Naive thymus-derived CD4-positive, alpha-beta T cell (primary cell): ENCODE results near the gene RPRD1B. TPM values are rescaled to one million over a fixed set of nuclear protein-coding genes. Genes with fewer than 3 reads are reported as not detected.

Experiments used
- ATAC-seq: fragments of 150-1000 bp; cut with Tn5 transposase; 2 replicates; pipeline ENCODE4 v1.10.0; 2021; ENCODE audit warnings: mild to moderate bottlenecking, moderate library complexity
- CTCF ChIA-PET: fragments of 350-600 bp; sonication (Branson Sonifier 250); formaldehyde crosslinking; loops from one replicate; lab custom pipeline; 2021; ENCODE audit warnings: antibody characterized with exemption; lab: Charles Lee
- POLR2A ChIA-PET: fragments of 350-600 bp; sonication (Branson Sonifier 250); formaldehyde crosslinking; loops from one replicate; lab custom pipeline; 2021; ENCODE audit warnings: antibody characterized with exemption, inconsistent platforms; lab: Charles Lee
- DNase-seq, 9 donors: peaks; one replicate each; pipeline versions ENCODE4 v3.0.0 to v3.0.0-alpha.2; 2020 to 2022; ENCODE audit warnings: mixed read lengths in 1 of 9
- H3K27ac ChIP-seq: one replicate; pipeline ENCODE4 v1.7.0; 2013; ENCODE audit warnings: mild to moderate bottlenecking, low read depth, low read length, moderate library complexity
- H3K27me3 ChIP-seq, 2 donors: one replicate each; pipeline ENCODE4 v1.7.0; 2013; ENCODE audit warnings: low read length in 2 of 2, mild to moderate bottlenecking in 2 of 2, moderate library complexity in 2 of 2; ENCODE audit not compliant: control insufficient read depth in 2 of 2, insufficient read depth in 2 of 2
- H3K36me3 ChIP-seq, 3 experiments: 1 replicate in 2 of 3; 2 replicates in 1 of 3; pipeline ENCODE4 v1.7.0; 2013; ENCODE audit warnings: low read length in 3 of 3, mild to moderate bottlenecking in 3 of 3, moderate library complexity in 1 of 3; ENCODE audit not compliant: insufficient read depth in 3 of 3, control insufficient read depth in 2 of 3
- H3K4me1 ChIP-seq, 2 donors: one replicate each; pipeline ENCODE4 v1.7.0; 2013; ENCODE audit warnings: low read length in 2 of 2, mild to moderate bottlenecking in 2 of 2, moderate library complexity in 1 of 2; ENCODE audit not compliant: control insufficient read depth in 2 of 2, insufficient read depth in 2 of 2
- H3K4me3 ChIP-seq: 2 replicates; pipeline ENCODE4 v1.7.0; 2013; ENCODE audit warnings: mild to moderate bottlenecking, low read length
- H3K9me3 ChIP-seq, 3 experiments: 1 replicate in 2 of 3; 2 replicates in 1 of 3; pipeline ENCODE4 v1.7.0; 2013; ENCODE audit warnings: low read length in 3 of 3; ENCODE audit not compliant: control insufficient read depth in 2 of 3
- H3K27ac Mint-ChIP-seq, 9 donors: one replicate each; pipeline ENCODE4 v1.8.0; 2020 to 2022; ENCODE audit warnings: mixed read lengths in 9 of 9, mild to moderate bottlenecking in 8 of 9, moderate library complexity in 5 of 9, inconsistent platforms in 2 of 9
- H3K27me3 Mint-ChIP-seq, 5 donors: one replicate each; pipeline ENCODE4 v1.8.0; 2021 to 2022; ENCODE audit warnings: mixed read lengths in 5 of 5, mild to moderate bottlenecking in 1 of 5
- H3K36me3 Mint-ChIP-seq, 5 donors: one replicate each; pipeline ENCODE4 v1.8.0; 2020 to 2022; ENCODE audit warnings: mixed read lengths in 5 of 5, mild to moderate bottlenecking in 3 of 5, inconsistent platforms in 1 of 5
- H3K4me1 Mint-ChIP-seq, 7 donors: one replicate each; pipeline ENCODE4 v1.8.0; 2020 to 2022; ENCODE audit warnings: mixed read lengths in 7 of 7, mild to moderate bottlenecking in 3 of 7, inconsistent platforms in 1 of 7
- H3K4me3 Mint-ChIP-seq, 10 donors: one replicate each; pipeline ENCODE4 v1.8.0; 2020 to 2022; ENCODE audit warnings: mild to moderate bottlenecking in 10 of 10, mixed read lengths in 10 of 10, moderate library complexity in 6 of 10, inconsistent platforms in 2 of 10
- H3K9me3 Mint-ChIP-seq, 11 donors: one replicate each; pipeline ENCODE4 v1.8.0; 2020 to 2022; ENCODE audit warnings: mixed read lengths in 11 of 11, mild to moderate bottlenecking in 4 of 11, inconsistent platforms in 1 of 11, moderate library complexity in 1 of 11
- intact Hi-C, 2 donors: fragments of 100-400 bp; cut with micrococcal nuclease; formaldehyde crosslinking; loops; one replicate each; pipeline ENCODE4 v1.15.1; 2023
- polyA plus RNA-seq, 2 donors: library from polyadenylated mRNA; unstranded; fragments of 300-500 nt; fragmentation: Illumina TruSeq; gene quantifications; one replicate each; pipeline ENCODE4 v1.2.3, GENCODE V29; 2021
- total RNA-seq, 6 experiments: library from RNA in 5 of 6; stranded (reverse) in 5 of 6; gene quantifications; 1 replicate in 5 of 6; 2 replicates in 1 of 6; pipeline ENCODE4 v1.2.3 and lab custom pipeline; 2021 to 2026

Gene RPRD1B
- total and polyA plus RNA-seq, 7 experiments from 2014 or later = 3.4 to 49.1 (median 45.3) TPM

DNA sequence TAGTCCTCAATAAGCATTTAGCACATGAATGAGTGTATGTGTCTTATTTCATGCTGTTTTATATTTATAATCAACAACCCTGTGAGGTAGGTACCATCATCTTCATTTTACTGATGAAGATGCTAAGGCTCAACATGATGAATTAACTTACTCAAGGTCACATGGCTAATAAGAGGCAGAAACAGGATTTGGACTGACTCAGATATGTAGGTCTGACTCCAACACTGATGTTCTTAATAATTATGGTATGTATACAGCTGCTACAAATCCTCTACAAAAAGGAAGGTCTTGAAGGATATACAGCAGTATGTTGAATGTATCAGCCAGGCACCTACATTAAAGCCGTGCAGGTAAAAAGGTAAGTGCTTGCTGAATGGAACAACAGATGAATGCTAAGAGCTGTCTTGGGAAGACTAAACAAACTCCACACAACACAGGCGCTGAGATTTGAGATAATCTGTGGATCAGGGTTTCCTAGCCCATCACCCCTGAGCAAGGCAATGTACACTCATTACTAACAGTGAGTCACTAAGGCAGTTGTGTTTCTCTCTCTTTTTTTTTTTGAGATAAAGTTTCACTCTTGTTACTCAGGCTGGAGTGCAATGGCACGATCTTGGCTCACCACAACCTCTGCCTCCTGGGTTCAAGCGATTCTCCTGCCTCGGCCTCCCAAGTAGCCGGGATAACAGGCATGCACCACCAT, 32.2 kb upstream of the RPRD1B start:
- ATAC-seq = no peak
- Mint-ChIP-seq H3K4me3 (peak overlapping the region in 1 of 10 donors; percentile 6), H3K36me3 (peaks cover 16 to 75% (median 48%) of the 10 kb centered on the region in 5 donors), H3K27me3 (no peaks in the 10 kb centered on the region), H3K9me3 (no peaks in the 10 kb centered on the region), H3K4me1 (peaks cover 2 to 29% (median 14%) of the 10 kb centered on the region in 7 donors), H3K27ac (peak overlapping the region in 5 of 9 donors; percentile 12 to 90 (median 63))
- Histone ChIP-seq H3K27ac (no peak overlapping the region), H3K36me3 (peaks cover 0 to 78% (median 3%) of the 10 kb centered on the region in 3 experiments), H3K4me3 (no peak overlapping the region), H3K27me3 (no peaks in the 10 kb centered on the region), H3K9me3 (no peaks in the 10 kb centered on the region), H3K4me1 (no peaks in the 10 kb centered on the region)
- CTCF ChIA-PET = interaction anchor here (0.6 kb wide), 1 partner anchor 9 kb away, joined by 5 read pairs; no protein-coding TSS in a partner anchor
- no peak for DNase-seq
- intact Hi-C loops = no loop called here
- POLR2A ChIA-PET = no interaction called here

DNA sequence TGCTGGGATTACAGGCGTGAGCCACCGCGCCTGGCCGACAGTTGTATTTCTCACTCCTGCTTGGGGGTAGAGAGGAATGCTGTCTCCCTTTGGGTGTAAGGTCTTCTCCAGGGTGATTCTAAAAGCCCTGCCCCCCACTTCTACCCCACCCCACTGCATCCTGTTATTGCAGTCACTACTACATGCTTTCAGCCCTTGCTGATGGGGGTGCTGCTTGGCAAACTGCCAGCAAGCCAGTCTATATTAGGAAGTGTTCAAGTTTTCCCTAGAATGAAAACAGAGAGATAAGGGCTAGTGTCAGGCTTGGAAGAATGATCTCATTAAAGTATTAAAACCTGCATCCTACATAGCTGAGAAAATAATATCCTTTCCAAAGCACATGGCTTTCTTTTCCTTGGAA, 31.6 kb upstream of the RPRD1B start:
- Histone ChIP-seq H3K27me3 (no peaks in the 10 kb centered on the region), H3K4me1 (no peaks in the 10 kb centered on the region), H3K9me3 (no peaks in the 10 kb centered on the region), H3K4me3 (no peak overlapping the region), H3K27ac (no peak overlapping the region), H3K36me3 (peaks cover 0 to 72% (median 0%) of the 10 kb centered on the region in 3 experiments)
- ATAC-seq (no peak), DNase-seq (peak in 5 of 9 donors; percentile 5 to 25 (median 19))
- intact Hi-C loops = no loop called here
- H3K27ac Mint-ChIP-seq = peak overlapping the region in 5 of 9 donors; percentile 14 to 90 (median 63)
- peaks cover 3 to 34% (median 14%) of the 10 kb centered on the region in 7 donors for H3K4me1 Mint-ChIP-seq
- peaks cover 16 to 74% (median 50%) of the 10 kb centered on the region in 5 donors for H3K36me3 Mint-ChIP-seq
- no peak overlapping the region for H3K4me3 Mint-ChIP-seq
- CTCF ChIA-PET = interaction anchor here (0.6 kb wide), 1 partner anchor 10 kb away, joined by 5 read pairs; no protein-coding TSS in a partner anchor
- no peaks in the 10 kb centered on the region for H3K27me3 Mint-ChIP-seq
- no peaks in the 10 kb centered on the region for H3K9me3 Mint-ChIP-seq
- POLR2A ChIA-PET = no interaction called here

DNA sequence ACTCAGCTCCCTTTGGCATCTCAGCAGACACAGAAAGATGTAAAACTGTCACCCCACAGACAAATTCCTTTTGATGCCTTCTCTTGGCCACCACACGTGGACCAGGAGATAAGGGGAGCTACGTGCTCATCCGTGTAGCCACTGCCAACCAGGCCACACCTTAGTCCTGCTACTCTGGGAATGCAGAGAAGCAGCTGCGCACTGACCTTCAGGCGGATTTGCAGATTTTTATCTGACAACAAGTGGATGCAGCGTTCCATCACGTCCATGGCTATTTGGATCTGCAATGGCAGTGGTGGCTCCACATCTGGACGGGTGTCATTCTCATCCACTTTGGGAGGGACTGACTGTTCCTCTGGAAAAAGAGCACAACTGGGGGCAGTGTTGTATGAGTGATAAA, 31.1 kb upstream of the RPRD1B start:
- Histone ChIP-seq H3K27ac (no peak overlapping the region), H3K36me3 (peaks cover 0 to 69% (median 0%) of the 10 kb centered on the region in 3 experiments), H3K9me3 (no peaks in the 10 kb centered on the region), H3K4me3 (no peak overlapping the region), H3K4me1 (no peaks in the 10 kb centered on the region), H3K27me3 (no peaks in the 10 kb centered on the region)
- intact Hi-C loops = no loop called here
- no peak for DNase-seq
- POLR2A ChIA-PET = no interaction called here
- no peaks in the 10 kb centered on the region for H3K27me3 Mint-ChIP-seq
- H3K4me1 Mint-ChIP-seq = peaks cover 6 to 34% (median 14%) of the 10 kb centered on the region in 7 donors
- ATAC-seq = no peak
- no peak overlapping the region for H3K4me3 Mint-ChIP-seq
- H3K36me3 Mint-ChIP-seq = peaks cover 12 to 69% (median 49%) of the 10 kb centered on the region in 5 donors
- no peaks in the 10 kb centered on the region for H3K9me3 Mint-ChIP-seq
- H3K27ac Mint-ChIP-seq = peak overlapping the region in 5 of 9 donors; percentile 14 to 90 (median 63)
- CTCF ChIA-PET = interaction anchor here (0.6 kb wide), 1 partner anchor 11 kb away, joined by 5 read pairs; no protein-coding TSS in a partner anchor

DNA sequence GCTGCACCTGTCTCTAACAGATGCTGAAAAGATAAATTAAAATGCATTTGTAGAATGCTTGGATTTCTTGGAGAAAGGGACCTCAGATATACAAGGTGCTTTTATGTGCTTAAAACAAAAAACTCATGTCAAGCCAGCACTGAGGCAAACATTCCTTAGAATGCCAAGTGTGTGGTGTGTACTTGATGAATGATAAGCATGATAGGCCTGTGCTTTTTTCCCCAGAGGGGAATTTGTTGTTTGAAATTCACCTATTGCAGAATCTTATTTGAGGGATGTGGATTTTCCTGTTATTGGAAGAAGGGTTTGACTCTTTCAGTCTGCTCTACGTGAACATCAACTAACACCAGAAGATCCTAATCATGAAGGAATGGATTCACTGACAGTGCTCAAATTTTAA, 29.1 kb upstream of the RPRD1B start:
- Histone ChIP-seq H3K4me3 (no peak overlapping the region), H3K4me1 (no peaks in the 10 kb centered on the region), H3K27ac (no peak overlapping the region), H3K27me3 (no peaks in the 10 kb centered on the region), H3K36me3 (peaks cover 0 to 49% (median 0%) of the 10 kb centered on the region in 3 experiments), H3K9me3 (no peaks in the 10 kb centered on the region)
- ChIA-PET CTCF (no interaction called here), POLR2A (no interaction called here)
- H3K27ac Mint-ChIP-seq = peak overlapping the region in 3 of 9 donors; percentile 5 to 79 (median 46)
- peaks cover 6 to 34% (median 16%) of the 10 kb centered on the region in 7 donors for H3K4me1 Mint-ChIP-seq
- intact Hi-C loops = no loop called here
- peaks cover 9 to 61% (median 47%) of the 10 kb centered on the region in 5 donors for H3K36me3 Mint-ChIP-seq
- no peak for DNase-seq
- no peaks in the 10 kb centered on the region for H3K9me3 Mint-ChIP-seq
- H3K4me3 Mint-ChIP-seq = no peak overlapping the region
- ATAC-seq = no peak
- no peaks in the 10 kb centered on the region for H3K27me3 Mint-ChIP-seq

DNA sequence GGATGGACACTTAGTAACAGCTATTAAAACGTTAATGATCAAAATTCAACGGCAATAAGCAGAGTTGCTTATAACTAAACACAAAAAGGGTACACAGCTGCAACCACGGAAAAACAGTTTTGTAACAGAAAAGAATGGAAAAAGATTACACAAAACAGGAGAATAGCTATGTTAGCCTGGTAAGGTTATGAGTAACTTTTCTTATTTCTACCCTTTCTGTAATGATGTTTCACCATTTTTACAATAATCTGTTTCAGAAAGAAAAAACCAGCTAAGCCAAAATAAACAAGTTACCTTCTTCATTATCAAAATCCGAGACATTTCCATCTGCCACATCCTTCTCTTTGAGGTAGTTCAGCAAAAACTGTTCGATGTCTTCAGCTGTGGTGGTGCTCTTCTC, 27.6 kb upstream of the RPRD1B start:
- Mint-ChIP-seq H3K4me1 (peaks cover 6 to 34% (median 17%) of the 10 kb centered on the region in 7 donors), H3K36me3 (peaks cover 4 to 55% (median 39%) of the 10 kb centered on the region in 5 donors), H3K4me3 (no peak overlapping the region), H3K9me3 (no peaks in the 10 kb centered on the region), H3K27ac (peak overlapping the region in 1 of 9 donors; percentile 34), H3K27me3 (no peaks in the 10 kb centered on the region)
- ChIA-PET POLR2A (no interaction called here), CTCF (interaction anchor here (0.6 kb wide), 1 partner anchor 53 kb away, joined by 3 read pairs; no protein-coding TSS in a partner anchor)
- Histone ChIP-seq H3K27ac (no peak overlapping the region), H3K36me3 (peaks cover 0 to 40% (median 0%) of the 10 kb centered on the region in 3 experiments), H3K27me3 (no peaks in the 10 kb centered on the region), H3K4me3 (no peak overlapping the region), H3K4me1 (no peaks in the 10 kb centered on the region), H3K9me3 (no peaks in the 10 kb centered on the region)
- ATAC-seq (no peak), DNase-seq (no peak)
- intact Hi-C loops = no loop called here

DNA sequence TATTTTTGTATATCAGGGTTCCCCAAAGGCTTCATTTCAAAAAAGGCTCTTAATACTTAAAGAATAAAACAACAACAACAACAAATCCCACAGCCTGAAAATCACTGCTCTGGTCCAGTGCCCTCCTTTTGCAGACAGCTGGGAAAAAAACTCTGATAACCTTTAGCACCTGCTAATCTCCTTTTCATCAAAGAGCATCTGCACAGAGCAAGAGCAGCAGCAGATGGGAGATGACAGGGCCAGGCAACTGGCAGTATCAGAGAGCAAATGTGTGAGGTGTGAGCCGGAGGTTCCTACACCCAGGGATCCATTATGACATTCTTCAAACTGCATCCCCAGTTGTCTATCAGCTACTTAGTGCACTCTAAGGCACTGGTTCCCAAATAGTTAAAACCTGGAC, 26.0 kb upstream of the RPRD1B start:
- ChIA-PET CTCF (no interaction called here), POLR2A (no interaction called here)
- no peak overlapping the region for H3K4me3 ChIP-seq
- H3K27me3 ChIP-seq = no peaks in the 10 kb centered on the region
- intact Hi-C loops = no loop called here
- no peak for DNase-seq
- Mint-ChIP-seq H3K4me3 (no peak overlapping the region), H3K27ac (peak overlapping the region in 1 of 9 donors; percentile 68), H3K4me1 (peaks cover under 1 to 21% (median 7%) of the 10 kb centered on the region in 7 donors), H3K36me3 (peaks cover 6 to 55% (median 34%) of the 10 kb centered on the region in 5 donors), H3K9me3 (no peaks in the 10 kb centered on the region), H3K27me3 (no peaks in the 10 kb centered on the region)
- no peak for ATAC-seq
- H3K9me3 ChIP-seq = no peaks in the 10 kb centered on the region
- H3K27ac ChIP-seq = no peak overlapping the region
- H3K36me3 ChIP-seq = peaks cover 0 to 40% (median 4%) of the 10 kb centered on the region in 3 experiments
- no peaks in the 10 kb centered on the region for H3K4me1 ChIP-seq
